ENCODE measurements around the gene UCHL1.

Gene UCHL1

DNA sequence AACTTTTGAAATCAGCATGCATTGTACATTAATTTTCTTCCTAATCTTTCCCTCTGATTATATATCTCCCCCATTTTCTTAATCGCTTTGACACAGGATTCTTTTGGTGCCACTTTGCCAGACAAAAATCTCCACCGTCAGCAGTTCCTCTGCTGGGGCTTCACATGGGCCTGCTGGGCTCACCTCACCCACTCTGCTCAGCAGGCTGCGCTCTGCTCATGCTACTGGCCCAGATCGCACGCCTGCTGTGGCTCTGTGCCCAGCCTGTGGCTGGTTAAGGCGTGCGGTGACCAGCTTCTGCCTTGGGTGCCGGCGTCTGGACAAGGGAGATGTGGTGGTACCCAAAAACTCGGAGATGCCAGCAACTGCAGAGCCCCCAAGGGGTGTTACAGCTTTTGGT, 31.1 kb downstream of the UCHL1 start:
- Histone ChIP-seq H3K4me1 (ENCODE audit: low read length) (no peaks in the 10 kb centered on the region), H3K4me3 (ENCODE audit: low read length) (no peak overlapping the region), H3K9ac (ENCODE audit: low read length) (no peak overlapping the region), H3K79me2 (ENCODE audit: low read length) (no peaks in the 10 kb centered on the region), H4K20me1 (ENCODE audit: insufficient read depth, low read length) (no peaks in the 10 kb centered on the region), H3K4me2 (ENCODE audit: low read depth, low read length) (no peak overlapping the region), H3K27ac (ENCODE audit: low read length) (no peak overlapping the region), H3K27me3 (replicated peaks; ENCODE audit: insufficient read depth, low read length) (no peaks in the 10 kb centered on the region), H2AFZ (ENCODE audit: low read length) (no peak overlapping the region), H3K9me3 (replicated peaks; ENCODE audit: insufficient read depth, low read length) (no peaks in the 10 kb centered on the region), H3K9me2 (replicated peaks; ENCODE audit: insufficient read depth, low read length) (no peaks in the 10 kb centered on the region), H3F3A (ENCODE audit: insufficient read depth, low read length) (no peaks in the 10 kb centered on the region; the same call in 1 of the 2 replicates), H3K36me3 (replicated peaks; ENCODE audit: insufficient read depth, low read length) (no peaks in the 10 kb centered on the region)
- TF ChIP-seq EZH2phosphoT487 (IDR thresholded peaks at IDR 0.05; ENCODE audit: low read length): no peak
- TF ChIP-seq EZH2 (optimal IDR thresholded peaks at IDR 0.05; ENCODE audit: low read depth, low read length): no peak
- TF ChIP-seq CTCF (IDR thresholded peaks at IDR 0.05; ENCODE audit: low read length): no peak
- no peak for DNase-seq

DNA sequence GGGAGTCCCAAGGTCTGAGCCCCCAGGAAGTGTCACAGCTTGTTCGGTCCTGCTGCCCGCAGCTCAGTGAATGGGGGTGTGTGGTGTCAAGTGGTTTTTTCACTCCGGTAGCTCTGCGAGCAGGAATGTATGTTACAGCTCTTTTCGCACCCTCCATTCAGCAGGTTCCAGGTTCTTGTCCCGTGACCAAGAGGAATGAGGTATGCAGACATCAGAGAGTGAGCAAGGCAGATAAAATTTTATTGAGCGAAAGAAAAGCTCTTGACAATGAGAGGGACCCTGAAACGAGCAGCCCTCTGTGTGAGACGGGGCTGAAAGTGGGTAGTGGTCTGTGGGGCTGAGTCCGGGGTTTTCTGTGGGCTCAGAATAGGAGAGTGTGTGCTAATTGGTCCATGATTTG, 31.5 kb downstream of the UCHL1 start:
- no peak for DNase-seq
- TF ChIP-seq EZH2phosphoT487 (IDR thresholded peaks at IDR 0.05; ENCODE audit: low read length) (no peak), EZH2 (optimal IDR thresholded peaks at IDR 0.05; ENCODE audit: low read depth, low read length) (no peak), CTCF (IDR thresholded peaks at IDR 0.05; ENCODE audit: low read length) (no peak)
- H3K4me3 ChIP-seq (ENCODE audit: low read length): no peak overlapping the region

GRCh38 chr4:41290479-41290878, 33.8 kb downstream of the UCHL1 start:
- no peaks in the 10 kb centered on the region; the same call in 1 of the 2 replicates for H3F3A ChIP-seq (ENCODE audit: insufficient read depth, low read length)
- no peaks in the 10 kb centered on the region for H3K79me2 ChIP-seq (ENCODE audit: low read length)
- H3K4me2 ChIP-seq (ENCODE audit: low read depth, low read length): peak overlapping the region; percentile 51; the same call in 1 of the 2 replicates
- no peaks in the 10 kb centered on the region for H3K27me3 ChIP-seq (replicated peaks; ENCODE audit: insufficient read depth, low read length)
- H3K9me3 ChIP-seq (replicated peaks; ENCODE audit: insufficient read depth, low read length): no peaks in the 10 kb centered on the region
- H3K27ac ChIP-seq (ENCODE audit: low read length): no peak overlapping the region
- no peaks in the 10 kb centered on the region for H3K36me3 ChIP-seq (replicated peaks; ENCODE audit: insufficient read depth, low read length)
- H2AFZ ChIP-seq (ENCODE audit: low read length): peak overlapping the region; percentile 54
- no peaks in the 10 kb centered on the region for H4K20me1 ChIP-seq (ENCODE audit: insufficient read depth, low read length)
- DNase-seq: peak; percentile 8
- peak overlapping the region; percentile 41; the same call in 1 of the 2 replicates for H3K4me3 ChIP-seq (ENCODE audit: low read length)
- no peaks in the 10 kb centered on the region for H3K9me2 ChIP-seq (replicated peaks; ENCODE audit: insufficient read depth, low read length)
- no peak for TF ChIP-seq CTCF (IDR thresholded peaks at IDR 0.05; ENCODE audit: low read length)
- TF ChIP-seq EZH2 (optimal IDR thresholded peaks at IDR 0.05; ENCODE audit: low read depth, low read length): no peak
- TF ChIP-seq EZH2phosphoT487 (IDR thresholded peaks at IDR 0.05; ENCODE audit: low read length): no peak
- no peaks in the 10 kb centered on the region for H3K4me1 ChIP-seq (ENCODE audit: low read length)
- H3K9ac ChIP-seq (ENCODE audit: low read length): no peak overlapping the region

More for the DNA sequence above, 31.5 kb downstream of the UCHL1 start:
- no peak overlapping the region for H3K9ac ChIP-seq (ENCODE audit: low read length)
- H3K9me3 ChIP-seq (replicated peaks; ENCODE audit: insufficient read depth, low read length): no peaks in the 10 kb centered on the region
- H3K27ac ChIP-seq (ENCODE audit: low read length): no peak overlapping the region
- H3F3A ChIP-seq (ENCODE audit: insufficient read depth, low read length): no peaks in the 10 kb centered on the region; the same call in 1 of the 2 replicates
- H3K36me3 ChIP-seq (replicated peaks; ENCODE audit: insufficient read depth, low read length): no peaks in the 10 kb centered on the region
- no peaks in the 10 kb centered on the region for H3K27me3 ChIP-seq (replicated peaks; ENCODE audit: insufficient read depth, low read length)
- no peaks in the 10 kb centered on the region for H3K4me1 ChIP-seq (ENCODE audit: low read length)
- H4K20me1 ChIP-seq (ENCODE audit: insufficient read depth, low read length): no peaks in the 10 kb centered on the region
- no peak overlapping the region for H3K4me2 ChIP-seq (ENCODE audit: low read depth, low read length)
- H3K9me2 ChIP-seq (replicated peaks; ENCODE audit: insufficient read depth, low read length): no peaks in the 10 kb centered on the region
- no peaks in the 10 kb centered on the region for H3K79me2 ChIP-seq (ENCODE audit: low read length)
- no peak overlapping the region for H2AFZ ChIP-seq (ENCODE audit: low read length)
